Fibroblast of skin of left biceps (primary cell): ENCODE results near the gene CALHM5.

Experiments
- DNase-seq, 2 experiments: peaks; one replicate each; pipeline ENCODE4 v3.0.0-alpha.2; 2013; ENCODE audit warnings: low read depth in 2 of 2

Gene CALHM5

DNA sequence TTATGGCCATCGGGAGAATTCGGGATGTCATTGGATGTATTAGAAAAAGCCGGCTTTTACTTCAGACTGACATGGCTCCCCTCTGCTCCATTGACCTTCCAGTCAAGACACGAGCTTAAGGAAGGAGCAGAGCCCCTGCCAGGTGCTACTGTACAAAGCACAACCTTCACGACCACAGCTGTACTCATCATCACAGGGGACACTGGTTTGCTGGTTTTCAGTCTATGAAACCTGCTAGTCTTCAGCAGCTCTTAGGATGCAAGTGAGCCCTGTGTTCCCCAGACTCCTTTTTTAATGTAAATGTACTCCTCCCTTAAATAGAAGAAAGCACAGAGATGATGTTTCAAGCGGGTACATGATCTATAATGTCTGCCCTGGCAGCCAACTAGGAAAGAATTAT, 35.9 kb downstream of the CALHM5 start:
- DNase-seq: no peak

- DNase-seq: no peak
Measured at GRCh38 chr6:116550796-116551195, 39.4 kb downstream of the CALHM5 start.

GRCh38 chr6:116553451-116553850, 42.0 kb downstream of the CALHM5 start, which contains the start of gene CALHM4:
Gene CALHM4 (plus strand): TSS chr6:116553751. CDS start chr6:116553794, 43 bp downstream.
- DNase-seq: no peak

DNA sequence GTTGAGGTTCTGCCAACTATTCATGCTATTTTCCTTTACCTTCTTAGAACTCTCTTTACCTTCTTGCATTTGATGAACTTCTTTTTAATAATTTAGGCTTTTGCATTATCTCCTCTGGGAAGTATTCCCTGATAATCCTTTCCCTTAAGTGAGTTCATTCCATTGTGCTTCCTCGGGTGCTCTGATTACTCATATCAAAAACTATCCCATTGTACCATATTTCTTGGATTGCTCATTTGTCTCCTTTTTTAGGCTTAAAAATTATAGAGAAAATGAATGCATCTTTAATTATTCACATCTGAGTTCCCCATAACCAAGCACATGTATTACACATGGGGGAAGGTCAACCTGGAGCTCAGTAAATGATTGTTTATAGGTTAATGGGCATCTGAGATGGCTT, 44.6 kb downstream of the CALHM5 start:
- DNase-seq: peak; percentile 73 to 77

GRCh38 chr6:116556814-116557415, 45.5 kb downstream of the CALHM5 start:
- DNase-seq: no peak

GRCh38 chr6:116557893-116558292, 46.5 kb downstream of the CALHM5 start:
- DNase-seq: peak; percentile 90 to 94

- no peak for DNase-seq
Measured at GRCh38 chr6:116560130-116560529, 48.7 kb downstream of the CALHM5 start.

DNA sequence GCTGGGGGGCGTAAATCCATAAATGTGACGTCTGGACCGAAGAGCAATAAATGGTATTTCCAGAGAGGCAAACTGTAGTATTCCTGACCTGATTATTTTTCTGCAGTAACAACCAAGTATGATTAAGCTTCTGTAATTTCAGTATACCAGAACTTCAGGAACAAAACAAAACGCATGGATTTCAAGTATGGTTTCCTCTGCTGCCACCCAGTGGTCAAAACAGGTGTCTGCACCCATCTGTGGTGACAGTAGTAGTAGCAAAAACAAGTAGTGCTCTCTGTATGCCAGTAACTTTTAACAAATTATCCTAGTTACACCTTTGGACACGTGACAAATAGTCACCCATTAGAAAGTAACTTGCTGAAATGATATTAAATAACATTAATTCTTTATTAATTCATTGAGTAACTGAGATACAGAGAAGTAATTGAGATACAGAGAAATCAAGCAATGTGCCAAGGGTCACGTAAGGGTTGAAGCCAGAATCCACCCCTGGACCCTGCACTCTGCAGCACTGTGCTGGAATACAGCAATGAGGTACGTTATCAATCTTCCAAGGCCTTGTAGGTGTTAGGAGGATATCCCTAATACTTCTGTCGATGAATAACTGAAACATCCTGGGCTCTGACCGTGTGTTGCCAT, 50.1 kb downstream of the CALHM5 start:
- peak in 1 of 2 experiments; percentile 45 for DNase-seq

- DNase-seq: no peak
Measured at GRCh38 chr6:116562019-116562403, 50.6 kb downstream of the CALHM5 start.

- DNase-seq: no peak
Measured at GRCh38 chr6:116562614-116563013, 51.2 kb downstream of the CALHM5 start.

DNA sequence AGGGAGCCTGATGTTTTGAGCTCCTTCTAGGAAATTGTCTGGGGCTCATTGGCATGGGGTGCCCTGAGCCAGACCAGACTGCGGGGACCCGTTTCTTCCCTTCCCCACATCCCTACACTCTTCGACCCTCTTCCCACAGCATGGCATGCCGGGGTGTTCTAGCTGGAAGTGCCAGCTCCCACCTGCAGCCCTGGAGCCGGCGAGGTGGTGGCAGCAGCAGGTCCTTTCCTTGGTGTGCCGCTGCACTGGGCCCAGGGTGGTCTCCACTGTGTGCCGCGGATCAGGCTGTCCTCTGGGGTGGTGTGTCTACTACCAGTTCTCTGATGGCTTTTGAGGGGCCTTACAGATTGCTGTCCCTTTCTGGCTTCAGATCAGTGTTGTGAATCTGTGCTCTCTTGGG, 52.4 kb downstream of the CALHM5 start:
- DNase-seq: no peak

GRCh38 chr6:116564311-116564710, 52.9 kb downstream of the CALHM5 start:
- peak in 1 of 2 experiments; percentile 40 for DNase-seq

DNA sequence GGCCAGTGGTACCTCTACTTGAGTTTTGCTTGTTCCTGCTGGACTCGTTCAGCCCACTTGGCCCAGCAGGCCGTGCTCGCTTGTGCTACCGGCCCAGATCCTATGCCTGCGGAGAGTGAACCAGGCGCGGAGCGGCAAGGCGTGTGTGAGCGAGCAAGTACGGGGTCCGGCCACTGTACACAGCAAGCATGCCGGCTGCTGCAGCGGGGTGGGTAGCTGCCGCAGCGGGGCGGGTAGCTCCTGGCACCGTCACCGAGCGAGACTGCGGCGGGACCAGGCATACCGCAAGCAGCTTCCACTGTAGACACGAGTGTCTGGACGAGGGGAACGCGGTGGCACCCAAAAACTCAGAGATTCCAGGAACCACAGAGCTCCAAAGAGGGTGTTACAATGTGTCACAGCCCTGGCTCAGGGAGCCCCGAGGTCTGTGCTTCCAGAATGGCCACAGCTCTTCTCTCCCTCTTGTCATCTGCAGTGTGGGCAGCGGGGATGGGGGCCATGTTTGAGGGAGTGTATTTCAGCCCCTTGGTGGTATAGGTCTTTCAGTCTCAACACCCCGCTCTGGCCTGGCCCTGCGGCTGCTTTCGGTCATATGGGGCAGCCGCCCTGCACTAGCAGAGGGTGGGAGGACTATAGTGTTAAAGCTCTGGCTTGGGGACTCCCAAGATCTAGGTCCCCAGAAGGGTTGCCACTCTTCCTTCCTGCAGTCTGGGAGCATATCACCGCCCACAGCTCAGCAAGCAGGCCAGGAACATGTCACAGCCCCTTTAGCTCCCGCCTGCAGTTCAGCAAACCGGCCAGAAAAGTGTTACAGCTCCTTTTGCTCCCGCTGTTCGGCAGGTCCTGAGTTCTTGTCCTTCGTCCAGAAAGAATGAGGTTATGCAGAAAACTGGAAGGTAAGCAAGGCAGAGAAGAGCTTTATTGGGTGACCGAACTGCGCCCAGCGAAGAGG, 53.8 kb downstream of the CALHM5 start:
- no peak for DNase-seq

GRCh38 chr6:116568111-116568510, 56.7 kb downstream of the CALHM5 start:
- DNase-seq: peak in 1 of 2 experiments; percentile 33

DNA sequence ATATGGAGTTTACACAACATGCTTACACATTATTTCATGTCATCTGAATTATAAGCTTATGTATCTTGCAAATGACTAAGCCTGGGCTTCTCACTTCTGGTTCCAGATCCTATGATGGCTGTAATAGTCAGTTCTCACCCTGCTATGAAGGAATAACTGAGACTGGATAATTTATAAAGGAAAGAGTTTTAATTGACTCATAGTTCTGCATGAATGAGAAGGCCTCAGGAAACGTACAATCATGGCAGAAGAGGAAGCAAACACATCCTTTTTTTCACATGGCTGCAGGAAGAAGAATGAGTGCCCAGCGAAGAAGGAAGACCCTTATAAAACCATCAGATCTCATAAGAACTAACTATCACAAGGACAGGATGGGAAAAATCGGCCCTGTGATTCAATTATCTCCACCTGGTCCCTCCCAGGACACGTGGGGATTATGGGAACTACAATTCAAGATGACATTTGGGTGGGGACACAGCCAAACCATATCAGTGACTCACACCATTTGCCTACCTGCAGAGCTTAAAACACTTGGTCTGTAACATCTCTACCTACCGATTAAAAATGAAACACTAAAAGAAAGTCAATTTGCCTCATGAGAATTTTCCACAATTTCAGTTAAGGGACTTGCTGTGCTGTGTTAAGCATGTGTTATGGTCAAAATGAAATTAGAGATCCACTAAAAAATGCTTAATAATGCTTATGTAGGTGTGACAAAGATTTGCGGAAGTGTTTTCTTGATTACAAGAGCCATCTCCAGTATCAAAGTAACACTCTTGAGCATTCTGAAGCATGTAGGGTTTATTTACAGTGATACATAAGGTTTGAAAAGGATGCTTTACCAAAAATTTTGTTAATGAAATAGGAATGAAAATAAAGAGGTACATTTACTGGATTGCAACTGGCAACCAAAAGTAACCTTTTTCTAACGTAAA, 57.6 kb downstream of the CALHM5 start:
- no peak for DNase-seq

DNA sequence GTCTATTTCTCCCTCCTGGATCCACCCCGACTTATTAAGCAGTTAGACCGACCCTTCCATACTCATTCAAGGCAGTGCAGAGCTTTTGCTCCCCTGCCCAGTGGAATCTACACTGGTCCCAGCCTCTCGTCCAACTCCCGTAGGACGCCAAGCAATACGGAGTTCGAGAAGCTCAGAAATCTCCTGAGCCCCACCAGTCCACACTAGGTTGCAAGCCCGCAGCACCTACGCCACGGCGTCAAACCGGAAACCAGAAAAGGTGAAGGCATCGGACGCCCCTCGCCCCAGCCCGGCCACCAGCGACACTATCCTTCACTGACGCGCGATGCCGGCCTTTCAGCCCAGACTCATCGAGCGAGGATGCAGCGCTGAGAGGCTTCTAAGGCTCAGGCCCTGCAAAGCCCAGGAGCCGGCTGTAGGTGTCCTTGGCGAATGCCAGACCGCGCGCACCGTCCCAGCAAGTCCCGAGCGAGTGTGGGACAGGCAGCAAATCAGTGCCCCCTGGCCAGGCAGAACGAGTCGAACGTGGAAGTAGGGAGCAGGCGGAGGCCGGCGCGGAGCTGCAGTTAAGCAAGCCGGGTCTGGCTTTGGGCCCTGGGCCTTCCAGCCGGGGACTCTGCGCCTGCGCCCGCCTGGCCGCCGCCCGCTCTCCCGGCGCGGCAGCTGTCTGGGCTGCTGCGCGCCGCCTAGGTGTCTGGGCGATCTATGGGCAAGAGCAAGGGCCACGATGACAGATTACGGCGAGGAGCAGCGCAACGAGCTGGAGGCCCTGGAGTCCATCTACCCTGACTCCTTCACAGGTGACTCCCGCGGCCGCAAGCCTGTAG, 59.6 kb downstream of the CALHM5 start, which contains the start of gene RWDD1:
Gene RWDD1 (plus strand): TSS at position 649 of the 827 bp plus-strand sequence. CDS start 79 bp downstream, at position 728.
- DNase-seq: peak; percentile 99

DNA sequence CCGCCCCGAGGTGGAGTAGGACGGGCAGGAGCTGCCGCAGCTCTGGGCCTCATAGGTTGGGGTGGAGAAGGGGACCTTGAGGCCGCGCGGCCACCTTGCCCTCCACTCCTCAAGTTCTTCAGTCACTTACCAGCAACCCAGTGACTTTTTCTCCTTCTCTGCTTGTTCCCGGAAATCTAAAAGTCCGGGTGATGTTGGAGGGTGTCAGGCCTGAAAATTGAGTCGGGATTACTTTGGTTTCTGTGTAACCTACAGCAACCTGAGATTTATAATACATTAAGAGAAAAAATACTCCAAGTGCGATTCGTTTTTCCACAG, 60.2 kb downstream of the CALHM5 start:
- DNase-seq: no peak

- no peak for DNase-seq
Measured at GRCh38 chr6:116572162-116572561, 60.7 kb downstream of the CALHM5 start.
